HCT116 (cell line): ENCODE data around the gene SF3B6. TPM values are rescaled to one million over a fixed set of nuclear protein-coding genes. Genes with fewer than 3 reads are reported as not detected.

Experiments
- ATAC-seq: fragments of 200-7000 bp; cut with Tn5 transposase; 2 replicates; pipeline ENCODE4 v1.9.1; 2020; ENCODE audit warnings: mild to moderate bottlenecking, moderate library complexity
- BruUV-seq: library from RNA; stranded (reverse); fragments of 400-500 nt; replicated peaks from 2 replicates; lab custom pipeline; 2021; lab: Mats Ljungman, UMichigan
- CTCF ChIA-PET: fragments of 300-600 bp; sonication (Branson Sonifier 250); formaldehyde crosslinking; loops from one replicate; lab custom pipeline; 2021; ENCODE audit warnings: antibody characterized with exemption; lab: Charles Lee
- POLR2A ChIA-PET: fragments of 300-600, 350-600 bp; sonication (Branson Sonifier 250); formaldehyde crosslinking; loops from one replicate; lab custom pipeline; 2021; ENCODE audit warnings: antibody characterized with exemption; lab: Charles Lee
- RAD21 ChIA-PET, 2 experiments: fragments of 300-600 bp; sonication (Branson Sonifier 250); formaldehyde crosslinking; loops; one replicate each; lab custom pipeline; 2023; ENCODE audit warnings: low total read pairs in 2 of 2; ENCODE audit not compliant: uncharacterized antibody in 2 of 2, unreplicated experiment in 2 of 2, low non-redundant PET in 1 of 2; lab: Charles Lee
- DNase-seq: peaks from one replicate; pipeline ENCODE4 v3.0.0-alpha.2; 2010; ENCODE audit warnings: low read depth, low spot score
- H2AFZ ChIP-seq: fragments of 200-600 bp; shearing (Covaris generic), sonication (generic); 2 replicates; pipeline ENCODE4 v1.6.1; 2017; ENCODE audit warnings: low read depth, mixed run types, mixed read lengths, antibody characterized with exemption, low read length; ENCODE audit not compliant: poor library complexity, severe bottlenecking
- H3K27ac ChIP-seq: 2 replicates; pipeline ENCODE4 v1.5.1; 2012; ENCODE audit warnings: low read depth, low read length
- H3K27me3 ChIP-seq: fragments of 200-600 bp; sonication (generic); 2 replicates; pipeline ENCODE4 v1.6.1; 2016; ENCODE audit warnings: mixed run types, low read length, mixed read lengths; ENCODE audit not compliant: insufficient read depth
- H3K36me3 ChIP-seq, 2 experiments: fragments of 200-500 bp in 1 of 2; fragments of 200-600 bp in 1 of 2; sonication (Bioruptor generic) in 1 of 2; sonication (generic) in 1 of 2; 2 replicates each; pipeline versions ENCODE4 v1.5.1 to v1.6.1; 2014 to 2016; ENCODE audit warnings: low read length in 2 of 2, inconsistent platforms in 1 of 2, mixed read lengths in 1 of 2, mixed run types in 1 of 2; ENCODE audit not compliant: insufficient read depth in 2 of 2, control insufficient read depth in 1 of 2
- H3K4me1 ChIP-seq, 2 experiments: fragments of 200-600 bp in 1 of 2; sonication (generic) in 1 of 2; 2 replicates each; pipeline versions ENCODE4 v1.5.1 to v1.6.1; 2012 to 2017; ENCODE audit warnings: low read length in 2 of 2, inconsistent platforms in 1 of 2, mild to moderate bottlenecking in 1 of 2, mixed read lengths in 1 of 2, mixed run types in 1 of 2, moderate library complexity in 1 of 2; ENCODE audit not compliant: insufficient read depth in 2 of 2, control insufficient read depth in 1 of 2
- H3K4me2 ChIP-seq: fragments of 200-600 bp; sonication (generic); 2 replicates; pipeline ENCODE4 v1.6.1; 2017; ENCODE audit warnings: mixed run types, low read length, mixed read lengths
- H3K4me3 ChIP-seq, 2 experiments: fragments of 200-600 bp in 1 of 2; sonication (generic) in 1 of 2; replicated peaks in 1 of 2; 2 replicates each; pipeline ENCODE4 v1.5.1; 2011 to 2016; ENCODE audit warnings: low read length in 2 of 2, control low read depth in 1 of 2, low read depth in 1 of 2, mild to moderate bottlenecking in 1 of 2, mixed read lengths in 1 of 2, mixed run types in 1 of 2
- H3K79me2 ChIP-seq: fragments of 200-600 bp; sonication (generic); 2 replicates; pipeline ENCODE4 v1.6.1; 2017; ENCODE audit warnings: mild to moderate bottlenecking, mixed run types, low read length, moderate library complexity, mixed read lengths; ENCODE audit not compliant: insufficient read depth
- H3K9ac ChIP-seq: fragments of 200-600 bp; sonication (generic); 2 replicates; pipeline ENCODE4 v1.6.1; 2016; ENCODE audit warnings: low read length, mixed read lengths
- H3K9me2 ChIP-seq: fragments of 200-600 bp; sonication (generic), shearing (Covaris generic); 2 replicates; pipeline ENCODE4 v1.6.1; 2017; ENCODE audit warnings: mixed run types, mild to moderate bottlenecking, moderate library complexity; ENCODE audit not compliant: insufficient read depth
- H3K9me3 ChIP-seq, 2 experiments: fragments of 200-500 bp in 1 of 2; fragments of 200-600 bp in 1 of 2; sonication (Bioruptor generic) in 1 of 2; sonication (generic) in 1 of 2; 2 replicates each; pipeline ENCODE4 v1.6.1; 2014 to 2017; ENCODE audit warnings: low read length in 2 of 2, mixed read lengths in 2 of 2, inconsistent platforms in 1 of 2, low read depth in 1 of 2, mild to moderate bottlenecking in 1 of 2, mixed run types in 1 of 2, moderate library complexity in 1 of 2; ENCODE audit not compliant: control insufficient read depth in 1 of 2, insufficient read depth in 1 of 2
- H4K20me1 ChIP-seq: fragments of 200-600 bp; sonication (generic), shearing (Covaris generic); 2 replicates; pipeline ENCODE4 v1.6.1; 2017; ENCODE audit warnings: mixed run types, mild to moderate bottlenecking, moderate library complexity; ENCODE audit not compliant: insufficient read depth
- CEBPB ChIP-seq: IDR thresholded peaks from 2 replicates; pipeline ENCODE4 v1.6.1; 2012; ENCODE audit warnings: low read depth
- CTCF ChIP-seq, 3 experiments: fragments of 200-600 bp in 1 of 3; sonication (generic) in 1 of 3; IDR thresholded peaks in 2 of 3; conservative IDR thresholded peaks in 1 of 3; 2 replicates each; pipeline ENCODE4 v1.5.1; 2012 to 2017; ENCODE audit warnings: low read depth in 2 of 3, low read length in 2 of 3, antibody characterized with exemption in 1 of 3, borderline replicate concordance in 1 of 3, control low read depth in 1 of 3, mild to moderate bottlenecking in 1 of 3, mixed read lengths in 1 of 3, mixed run types in 1 of 3, moderate library complexity in 1 of 3; ENCODE audit not compliant: insufficient read depth in 1 of 3
- EGR1 ChIP-seq: IDR thresholded peaks from 2 replicates; pipeline ENCODE4 v1.6.1; 2012; ENCODE audit warnings: low read depth
- EZH2 ChIP-seq: fragments of 200-600 bp; sonication (generic); IDR thresholded peaks from 2 replicates; pipeline ENCODE4 v1.6.1; 2017; ENCODE audit warnings: antibody characterized with exemption, mixed run types
- JUND ChIP-seq: IDR thresholded peaks from 2 replicates; pipeline ENCODE4 v1.6.1; 2012
- MAX ChIP-seq: IDR thresholded peaks from 2 replicates; pipeline ENCODE4 v1.6.1; 2012
- POLR2A ChIP-seq: IDR thresholded peaks from 2 replicates; pipeline ENCODE4 v1.7.0; 2011; ENCODE audit warnings: borderline replicate concordance; ENCODE audit not compliant: insufficient read depth, insufficient read length; ENCODE audit errors: extremely low read depth
- POLR2AphosphoS5 ChIP-seq: IDR thresholded peaks from 2 replicates; pipeline ENCODE4 v1.6.1; 2011; ENCODE audit warnings: mild to moderate bottlenecking, low read depth, low read length, moderate library complexity
- RAD21 ChIP-seq: IDR thresholded peaks from 2 replicates; pipeline ENCODE4 v1.6.1; 2012; ENCODE audit warnings: low read depth, mild to moderate bottlenecking
- REST ChIP-seq: IDR thresholded peaks from 2 replicates; pipeline ENCODE4 v1.6.1; 2012; ENCODE audit warnings: low read depth
- ZBTB33 ChIP-seq: IDR thresholded peaks from 2 replicates; pipeline ENCODE4 v1.6.1; 2011; ENCODE audit warnings: mild to moderate bottlenecking, low read length, moderate library complexity; ENCODE audit not compliant: insufficient replicate concordance; ENCODE audit errors: extremely low read depth
- ZNF274 ChIP-seq: fragments of 200-500 bp; sonication (Bioruptor generic); IDR thresholded peaks from 2 replicates; pipeline ENCODE4 v1.6.1; 2014; ENCODE audit warnings: mild to moderate bottlenecking, low read depth, low read length, inconsistent platforms
- intact Hi-C: fragments of 100-400 bp; cut with micrococcal nuclease; formaldehyde crosslinking; loops from 2 replicates; pipeline ENCODE4 v1.10.0; 2022
- total RNA-seq: library from RNA; stranded (reverse); gene quantifications from one replicate; pipeline ENCODE4 v1.2.1, GENCODE V29; 2021; ENCODE audit not compliant: unreplicated experiment

The SF3B6 gene
- total RNA-seq, 1 experiment from 2014 or later, result 129 TPM

- BruUV-seq, result no TSS peak
- Histone ChIP-seq H3K4me1 (peaks cover 4 to 9% of the 10 kb centered on the region in 2 experiments; a peak in 3 of 4 replicates), H4K20me1 (no peaks in the 10 kb centered on the region), H3K4me2 (no peak overlapping the region), H3K9me3 (no peaks in the 10 kb centered on the region), H2AFZ (no peak overlapping the region), H3K4me3 (no peak overlapping the region), H3K79me2 (peaks cover 72% of the 10 kb centered on the region), H3K9ac (no peak overlapping the region), H3K36me3 (peaks cover 27 to 30% of the 10 kb centered on the region in 2 experiments; a peak in 3 of 4 replicates), H3K27me3 (no peaks in the 10 kb centered on the region), H3K9me2 (no peaks in the 10 kb centered on the region), H3K27ac (no peak overlapping the region)
- DNase-seq, result no peak
- POLR2A ChIA-PET, result no interaction called here
- CTCF ChIA-PET, result no interaction called here
- intact Hi-C loops, result no loop called here
- ATAC-seq, result no peak
- RAD21 ChIA-PET, result interaction anchor here in 1 of 2 experiments (0.6 kb wide), 1 partner anchor 264 kb away, joined by 3 read pairs; no protein-coding TSS in a partner anchor
- no peak for TF ChIP-seq POLR2AphosphoS5
Observed at GRCh38 chr2:24072259-24072658, 3.9 kb downstream of the SF3B6 start.

- CTCF ChIA-PET, result interaction anchor here (1.0 to 1.3 kb wide), 2 partner anchors 19 to 241 kb away, joined by 3 to 6 read pairs; partner anchors contain the start of gene TP53I3
- no peak for TF ChIP-seq CEBPB
- no peak for TF ChIP-seq JUND
- TF ChIP-seq ZBTB33, result no peak
- TF ChIP-seq RAD21, result no peak
- no peak for TF ChIP-seq EZH2
- no peak for TF ChIP-seq CTCF (IDR thresholded peaks at IDR 0.05 in 2 of 3, conservative IDR thresholded peaks at IDR 0.05 in 1 of 3; ENCODE audit: borderline replicate concordance in 1 of 3, insufficient read depth in 1 of 3, low read depth in 2 of 3, low read length in 2 of 3)
- no peak for TF ChIP-seq EGR1
- no peak for TF ChIP-seq MAX
- no peak for TF ChIP-seq POLR2A
- no peak for TF ChIP-seq REST
- TF ChIP-seq POLR2AphosphoS5, result no peak
- no peak for TF ChIP-seq ZNF274
Observed at GRCh38 chr2:24065341-24065740, 10.8 kb downstream of the SF3B6 start.

More at GRCh38 chr2:24065341-24065740, 10.8 kb downstream of the SF3B6 start:
- Histone ChIP-seq H3K9me2 (no peaks in the 10 kb centered on the region), H3K4me2 (no peak overlapping the region), H3K4me1 (no peaks in the 10 kb centered on the region), H3K79me2 (peaks cover 16% of the 10 kb centered on the region), H3K27me3 (no peaks in the 10 kb centered on the region), H4K20me1 (no peaks in the 10 kb centered on the region), H3K36me3 (peaks cover 15 to 16% of the 10 kb centered on the region in 2 experiments; a peak in 2 of 4 replicates), H3K9ac (no peak overlapping the region), H3K4me3 (no peak overlapping the region), H3K27ac (no peak overlapping the region), H3K9me3 (no peaks in the 10 kb centered on the region), H2AFZ (no peak overlapping the region)
- no peak for ATAC-seq
- BruUV-seq, result no TSS peak
- DNase-seq, result no peak
- POLR2A ChIA-PET, result interaction anchor here (3.2 kb wide), 1 partner anchor 11 kb away, joined by 10 read pairs; the partner anchor contains the start of gene SF3B6
- RAD21 ChIA-PET, result no interaction called here
- intact Hi-C loops, result no loop called here
